Measurements from ENCODE around the gene NEK1. TPM values are rescaled to one million over a fixed set of nuclear protein-coding genes. Genes with fewer than 3 reads are reported as not detected.
A peak's percentile ranks its signal among the peaks of the same experiment; 100 is the strongest.

The NEK1 gene
- total and polyA plus RNA-seq, 2 experiments from 2014 or later, result 9.3 to 19.5 TPM

GRCh38 chr4:169621731-169622492, 9.5 kb upstream of the NEK1 start:
- Histone ChIP-seq H3K36me3 (ENCODE audit: insufficient read depth) (no peaks in the 10 kb centered on the region), H3K27me3 (ENCODE audit: insufficient read depth) (no peaks in the 10 kb centered on the region), H3K4me1 (ENCODE audit: insufficient read depth) (0 out of 2 replicates have a peak, but pooled peaks cover 17% of the 10 kb centered on the region), H3K4me3 (peak overlapping the region; percentile 84), H3F3A (replicated peaks; ENCODE audit: low read depth) (0 out of 2 replicates have a peak, but pooled peaks cover 3% of the 10 kb centered on the region), H3K4me2 (peak overlapping the region; percentile 89), H2AFZ (no peak overlapping the region), H3K27ac (ENCODE audit: low read depth) (no peak overlapping the region), H3K79me2 (replicated peaks; ENCODE audit: insufficient read depth) (peaks cover 63% of the 10 kb centered on the region), H4K20me1 (replicated peaks; ENCODE audit: insufficient read depth) (peaks cover 16% of the 10 kb centered on the region; the same call in 1 of the 2 replicates), H3K9me2 (ENCODE audit: insufficient read depth) (no peaks in the 10 kb centered on the region)
- H3K4me1 Mint-ChIP-seq, result peaks cover 14% of the 10 kb centered on the region
- H3K27me3 Mint-ChIP-seq (ENCODE audit: insufficient read depth, low read depth, poor library complexity), result no peaks in the 10 kb centered on the region
- H3K4me3 Mint-ChIP-seq, result peak overlapping the region; percentile 96
- DNase-seq (ENCODE audit: low spot score) (no peak), ATAC-seq (no peak)
- no peaks in the 10 kb centered on the region; the same call in 2 of the 3 replicates for H3K9me3 Mint-ChIP-seq
- no peaks in the 10 kb centered on the region for H3K36me3 Mint-ChIP-seq (ENCODE audit: low read depth)
- TF ChIP-seq CTCF (conservative IDR thresholded peaks at IDR 0.05; ENCODE audit: low read depth in 2 of 2), result no peak
- TF ChIP-seq, protein P1, sequence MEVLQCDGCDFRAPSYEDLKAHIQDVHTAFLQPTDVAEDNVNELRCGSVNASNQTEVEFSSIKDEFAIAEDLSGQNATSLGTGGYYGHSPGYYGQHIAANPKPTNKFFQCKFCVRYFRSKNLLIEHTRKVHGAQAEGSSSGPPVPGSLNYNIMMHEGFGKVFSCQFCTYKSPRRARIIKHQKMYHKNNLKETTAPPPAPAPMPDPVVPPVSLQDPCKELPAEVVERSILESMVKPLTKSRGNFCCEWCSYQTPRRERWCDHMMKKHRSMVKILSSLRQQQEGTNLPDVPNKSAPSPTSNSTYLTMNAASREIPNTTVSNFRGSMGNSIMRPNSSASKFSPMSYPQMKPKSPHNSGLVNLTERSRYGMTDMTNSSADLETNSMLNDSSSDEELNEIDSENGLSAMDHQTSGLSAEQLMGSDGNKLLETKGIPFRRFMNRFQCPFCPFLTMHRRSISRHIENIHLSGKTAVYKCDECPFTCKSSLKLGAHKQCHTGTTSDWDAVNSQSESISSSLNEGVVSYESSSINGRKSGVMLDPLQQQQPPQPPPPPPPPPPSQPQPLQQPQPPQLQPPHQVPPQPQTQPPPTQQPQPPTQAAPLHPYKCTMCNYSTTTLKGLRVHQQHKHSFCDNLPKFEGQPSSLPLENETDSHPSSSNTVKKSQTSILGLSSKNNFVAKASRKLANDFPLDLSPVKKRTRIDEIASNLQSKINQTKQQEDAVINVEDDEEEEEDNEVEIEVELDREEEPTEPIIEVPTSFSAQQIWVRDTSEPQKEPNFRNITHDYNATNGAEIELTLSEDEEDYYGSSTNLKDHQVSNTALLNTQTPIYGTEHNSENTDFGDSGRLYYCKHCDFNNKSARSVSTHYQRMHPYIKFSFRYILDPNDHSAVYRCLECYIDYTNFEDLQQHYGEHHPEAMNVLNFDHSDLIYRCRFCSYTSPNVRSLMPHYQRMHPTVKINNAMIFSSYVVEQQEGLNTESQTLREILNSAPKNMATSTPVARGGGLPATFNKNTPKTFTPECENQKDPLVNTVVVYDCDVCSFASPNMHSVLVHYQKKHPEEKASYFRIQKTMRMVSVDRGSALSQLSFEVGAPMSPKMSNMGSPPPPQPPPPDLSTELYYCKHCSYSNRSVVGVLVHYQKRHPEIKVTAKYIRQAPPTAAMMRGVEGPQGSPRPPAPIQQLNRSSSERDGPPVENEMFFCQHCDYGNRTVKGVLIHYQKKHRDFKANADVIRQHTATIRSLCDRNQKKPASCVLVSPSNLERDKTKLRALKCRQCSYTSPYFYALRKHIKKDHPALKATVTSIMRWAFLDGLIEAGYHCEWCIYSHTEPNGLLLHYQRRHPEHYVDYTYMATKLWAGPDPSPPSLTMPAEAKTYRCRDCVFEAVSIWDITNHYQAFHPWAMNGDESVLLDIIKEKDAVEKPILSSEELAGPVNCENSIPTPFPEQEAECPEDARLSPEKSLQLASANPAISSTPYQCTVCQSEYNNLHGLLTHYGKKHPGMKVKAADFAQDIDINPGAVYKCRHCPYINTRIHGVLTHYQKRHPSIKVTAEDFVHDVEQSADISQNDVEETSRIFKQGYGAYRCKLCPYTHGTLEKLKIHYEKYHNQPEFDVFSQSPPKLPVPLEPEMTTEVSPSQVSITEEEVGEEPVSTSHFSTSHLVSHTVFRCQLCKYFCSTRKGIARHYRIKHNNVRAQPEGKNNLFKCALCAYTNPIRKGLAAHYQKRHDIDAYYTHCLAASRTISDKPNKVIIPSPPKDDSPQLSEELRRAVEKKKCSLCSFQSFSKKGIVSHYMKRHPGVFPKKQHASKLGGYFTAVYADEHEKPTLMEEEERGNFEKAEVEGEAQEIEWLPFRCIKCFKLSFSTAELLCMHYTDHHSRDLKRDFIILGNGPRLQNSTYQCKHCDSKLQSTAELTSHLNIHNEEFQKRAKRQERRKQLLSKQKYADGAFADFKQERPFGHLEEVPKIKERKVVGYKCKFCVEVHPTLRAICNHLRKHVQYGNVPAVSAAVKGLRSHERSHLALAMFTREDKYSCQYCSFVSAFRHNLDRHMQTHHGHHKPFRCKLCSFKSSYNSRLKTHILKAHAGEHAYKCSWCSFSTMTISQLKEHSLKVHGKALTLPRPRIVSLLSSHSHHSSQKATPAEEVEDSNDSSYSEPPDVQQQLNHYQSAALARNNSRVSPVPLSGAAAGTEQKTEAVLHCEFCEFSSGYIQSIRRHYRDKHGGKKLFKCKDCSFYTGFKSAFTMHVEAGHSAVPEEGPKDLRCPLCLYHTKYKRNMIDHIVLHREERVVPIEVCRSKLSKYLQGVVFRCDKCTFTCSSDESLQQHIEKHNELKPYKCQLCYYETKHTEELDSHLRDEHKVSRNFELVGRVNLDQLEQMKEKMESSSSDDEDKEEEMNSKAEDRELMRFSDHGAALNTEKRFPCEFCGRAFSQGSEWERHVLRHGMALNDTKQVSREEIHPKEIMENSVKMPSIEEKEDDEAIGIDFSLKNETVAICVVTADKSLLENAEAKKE (CRISPR knock-in tag; IDR thresholded peaks at IDR 0.05), result no peak
- no peak for TF ChIP-seq EZH2 (IDR thresholded peaks at IDR 0.05; ENCODE audit: low read depth, unreplicated experiment)
- TF ChIP-seq EZH2phosphoT487 (IDR thresholded peaks at IDR 0.05; ENCODE audit: unreplicated experiment), result no peak
- no peak for TF ChIP-seq ETS1 (IDR thresholded peaks at IDR 0.05)
- TF ChIP-seq POLR2AphosphoS5 (IDR thresholded peaks at IDR 0.05; ENCODE audit: low read depth), result no peak
- TF ChIP-seq ZNF331 (CRISPR knock-in tag; IDR thresholded peaks at IDR 0.05; ENCODE audit: low read depth), result no peak
- no peak for TF ChIP-seq NANOG (IDR thresholded peaks at IDR 0.05; ENCODE audit: borderline replicate concordance)
- no peak for TF ChIP-seq REST (IDR thresholded peaks at IDR 0.05; ENCODE audit: unreplicated experiment)
- TF ChIP-seq CREB1 (CRISPR knock-in tag; IDR thresholded peaks at IDR 0.05; ENCODE audit: low read depth), result no peak
- no peak for TF ChIP-seq JUNB (IDR thresholded peaks at IDR 0.05; ENCODE audit: unreplicated experiment)
- no peak for TF ChIP-seq STAT1 (IDR thresholded peaks at IDR 0.05; ENCODE audit: unreplicated experiment)
- TF ChIP-seq ZNF114 (CRISPR knock-in tag; IDR thresholded peaks at IDR 0.05), result no peak
- H3K27ac Mint-ChIP-seq, result peak overlapping the region; percentile 16; the same call in 1 of the 2 replicates
